Measurements from ENCODE around the gene FKBP2.

The FKBP2 gene

GRCh38 chr11:64241491-64242374 lies 838 bp downstream of the FKBP2 start (continued):
- no peak for TF ChIP-seq ZNF580 (tag by site-specific recombination; IDR thresholded peaks at IDR 0.05)
- TF ChIP-seq ZNF214 (tag by site-specific recombination; IDR thresholded peaks at IDR 0.05; ENCODE audit: borderline replicate concordance) = no peak
- peak; percentile 15; the same call in 1 of the 2 replicates for TF ChIP-seq ZNF610 (tag by site-specific recombination; IDR thresholded peaks at IDR 0.05; ENCODE audit: borderline replicate concordance)
- no peak for TF ChIP-seq ZNF843 (tag by site-specific recombination; IDR thresholded peaks at IDR 0.05)
- no peak for TF ChIP-seq ZNF544 (tag by site-specific recombination; IDR thresholded peaks at IDR 0.05)
- TF ChIP-seq SCRT2 (tag by site-specific recombination; IDR thresholded peaks at IDR 0.05) = no peak
- no peak for TF ChIP-seq ZFP3 (tag by site-specific recombination; IDR thresholded peaks at IDR 0.05; ENCODE audit: low read depth)
- TF ChIP-seq ZNF362 (tag by site-specific recombination; IDR thresholded peaks at IDR 0.05) = no peak
- TF ChIP-seq KLF1 (tag by site-specific recombination; IDR thresholded peaks at IDR 0.05) = no peak; the same call in 1 of the 2 replicates
- TF ChIP-seq ZBTB7A (tag by site-specific recombination; IDR thresholded peaks at IDR 0.05; ENCODE audit: low read depth) = peak; percentile 56; the same call in 1 of the 2 replicates
- TF ChIP-seq ZNF121 (tag by site-specific recombination; IDR thresholded peaks at IDR 0.05) = no peak
- TF ChIP-seq ZBTB1 (tag by site-specific recombination; IDR thresholded peaks at IDR 0.05) = no peak
- no peak for TF ChIP-seq ZNF140 (tag by site-specific recombination; IDR thresholded peaks at IDR 0.05)
- no peak for TF ChIP-seq RBAK (tag by site-specific recombination; IDR thresholded peaks at IDR 0.05)
- no peak for TF ChIP-seq ZNF292 (tag by site-specific recombination; IDR thresholded peaks at IDR 0.05; ENCODE audit: borderline replicate concordance, low read depth)
- TF ChIP-seq PRDM6 (tag by site-specific recombination; IDR thresholded peaks at IDR 0.05) = no peak
- TF ChIP-seq ZSCAN30 (tag by site-specific recombination; IDR thresholded peaks at IDR 0.05) = no peak
- peak; percentile 19; the same call in 1 of the 2 replicates for TF ChIP-seq YY1 (tag by site-specific recombination; IDR thresholded peaks at IDR 0.05)
- no peak for TF ChIP-seq ZNF175 (tag by site-specific recombination; IDR thresholded peaks at IDR 0.05)
- no peak for TF ChIP-seq ZNF449 (tag by site-specific recombination; IDR thresholded peaks at IDR 0.05)
- no peak for TF ChIP-seq ZNF701 (tag by site-specific recombination; IDR thresholded peaks at IDR 0.05)
- no peak for TF ChIP-seq PRDM1 (tag by site-specific recombination; IDR thresholded peaks at IDR 0.05)
- TF ChIP-seq ZNF76 (tag by site-specific recombination; IDR thresholded peaks at IDR 0.05; ENCODE audit: borderline replicate concordance, low read depth) = peak; percentile 30; the same call in 1 of the 2 replicates
- TF ChIP-seq KLF10 (tag by site-specific recombination; IDR thresholded peaks at IDR 0.05) = no peak
- peak; percentile 22; the same call in 1 of the 2 replicates for TF ChIP-seq KLF17 (tag by site-specific recombination; IDR thresholded peaks at IDR 0.05)
- TF ChIP-seq ZSCAN16 (tag by site-specific recombination; IDR thresholded peaks at IDR 0.05) = no peak
- TF ChIP-seq ZNF324 (tag by site-specific recombination; IDR thresholded peaks at IDR 0.05) = 0 out of 2 replicates have a peak, but pooled peaks have one; percentile 20
- TF ChIP-seq ZNF18 (tag by site-specific recombination; IDR thresholded peaks at IDR 0.05) = no peak
- TF ChIP-seq ZNF391 (tag by site-specific recombination; IDR thresholded peaks at IDR 0.05; ENCODE audit: borderline replicate concordance, low read depth) = no peak
- TF ChIP-seq ZNF768 (tag by site-specific recombination; IDR thresholded peaks at IDR 0.05) = no peak
